Activated naive CD8-positive, alpha-beta T cell treated with anti-CD3 and anti-CD28 coated beads for 36 hours (primary cell): ENCODE measurements around the gene RIMKLA. TPM values are rescaled to one million over a fixed set of nuclear protein-coding genes. Genes with fewer than 3 reads are reported as not detected.

Source experiments
- DNase-seq: peaks from one replicate; pipeline ENCODE4 v3.0.0; 2021
- H3K27ac Mint-ChIP-seq: one replicate; pipeline ENCODE4 v1.8.0; 2022; ENCODE audit warnings: mild to moderate bottlenecking, moderate library complexity, mixed read lengths
- H3K27me3 Mint-ChIP-seq: one replicate; pipeline ENCODE4 v1.8.0; 2022; ENCODE audit warnings: mild to moderate bottlenecking, mixed read lengths
- H3K36me3 Mint-ChIP-seq: one replicate; pipeline ENCODE4 v1.8.0; 2021; ENCODE audit warnings: mild to moderate bottlenecking, mixed read lengths
- H3K4me1 Mint-ChIP-seq: one replicate; pipeline ENCODE4 v1.8.0; 2021; ENCODE audit warnings: mixed read lengths
- H3K4me3 Mint-ChIP-seq: one replicate; pipeline ENCODE4 v1.8.0; 2022; ENCODE audit warnings: mild to moderate bottlenecking, moderate library complexity, mixed read lengths
- H3K9me3 Mint-ChIP-seq: one replicate; pipeline ENCODE4 v1.8.0; 2022; ENCODE audit warnings: mixed read lengths
- total RNA-seq, 2 experiments: library from RNA; stranded (reverse); gene quantifications; one replicate each; pipeline ENCODE4 v1.2.3, GENCODE V29; 2021

Gene RIMKLA
- total RNA-seq, 2 experiments from 2014 or later: 6.3 to 8.1 TPM

DNA sequence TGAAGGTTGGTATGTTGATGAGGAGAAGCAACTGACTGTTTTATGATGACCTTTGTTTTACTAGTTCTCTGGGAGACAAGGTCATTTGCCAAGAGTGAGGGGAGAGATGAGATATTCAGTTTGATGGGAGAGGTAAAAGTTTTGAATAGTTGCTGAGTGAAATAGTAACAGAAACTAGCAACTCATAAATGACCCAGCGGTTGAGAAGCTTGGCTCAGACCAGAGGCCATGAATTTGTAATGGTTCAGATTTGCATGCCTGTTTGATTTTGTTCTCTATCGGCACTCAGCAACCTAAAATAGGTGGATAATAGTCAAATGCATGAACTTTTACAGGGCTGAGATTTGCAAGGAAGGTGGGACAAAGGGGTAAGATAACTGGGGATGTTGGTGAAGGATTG lies 89.1 kb downstream of the RIMKLA start:
- Mint-ChIP-seq H3K27ac (no peak overlapping the region), H3K4me1 (no peaks in the 10 kb centered on the region), H3K4me3 (no peak overlapping the region), H3K36me3 (peaks cover 1% of the 10 kb centered on the region), H3K27me3 (no peaks in the 10 kb centered on the region), H3K9me3 (no peaks in the 10 kb centered on the region)
- DNase-seq: no peak

Other genes starting within 250 kb of the RIMKLA start
- not detected for gene GUCA2B, start 227.4 kb upstream of the RIMKLA start, total RNA-seq
- gene GUCA2A, start 216.0 kb upstream of the RIMKLA start, total RNA-seq: not detected
- gene FOXJ3, start 45.6 kb upstream of the RIMKLA start, total RNA-seq: 10 to 100 TPM; 43.7 to 47.2 TPM
- gene ZMYND12, start 75.2 kb downstream of the RIMKLA start, total RNA-seq: under 1 TPM; 0.47 to 0.90 TPM
- 10 to 100 TPM; 45.9 to 47.5 TPM for gene PPCS, start 75.8 kb downstream of the RIMKLA start, total RNA-seq
- gene CCDC30, start 82.5 kb downstream of the RIMKLA start, total RNA-seq: 1 to 10 TPM in 1 of 2 experiments, under 1 TPM in 1; 0.72 to 1.0 TPM